Ramos (cell line): ENCODE measurements around the gene SOAT2.

Source experiments
- in situ Hi-C: fragments of 300-500 bp; cut with MboI; formaldehyde crosslinking; loops from one replicate; pipeline ENCODE4 v1.14.3; 2022; ENCODE audit warnings: low sequenced_read_pairs; ENCODE audit not compliant: unreplicated experiment

SOAT2 gene

GRCh38 chr12:53064613-53065436 is 38.5 kb upstream of the SOAT2 start:
- in situ Hi-C loops, result loop anchor here (5.0 kb wide), 1 partner anchor 37 kb away; the partner anchor contains the start of gene SOAT2

DNA sequence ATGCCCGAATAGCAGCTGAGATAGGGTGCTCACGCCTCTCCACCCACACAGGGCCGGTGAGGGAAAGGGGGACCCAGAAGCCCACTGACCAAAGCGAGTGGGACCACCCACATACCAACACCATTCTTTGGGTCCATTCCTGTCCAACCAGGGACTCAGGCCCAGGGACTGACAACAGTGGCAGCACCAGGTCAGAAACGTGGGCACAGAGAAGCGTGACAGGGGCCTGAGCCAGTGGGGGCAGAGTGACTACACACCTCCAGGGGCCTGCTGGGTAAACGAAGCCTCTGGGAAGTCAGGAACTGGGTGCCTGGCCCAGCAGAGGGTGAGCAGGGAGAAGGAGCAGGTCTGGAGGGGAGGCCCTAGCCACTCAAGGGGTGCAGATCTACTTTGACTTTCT is 37.8 kb upstream of the SOAT2 start:
- in situ Hi-C loops, result loop anchor here (5.0 kb wide), 1 partner anchor 37 kb away; the partner anchor contains the start of gene SOAT2

- in situ Hi-C loops, result loop anchor here (5.0 kb wide), 1 partner anchor 36 kb away; the partner anchor contains the start of gene SOAT2
These were observed 37.0 kb upstream of the SOAT2 start for GRCh38 chr12:53065975-53066931.

- in situ Hi-C loops, result loop anchor here (5.0 kb wide), 1 partner anchor 35 kb away; the partner anchor contains the start of gene SOAT2
These were observed 36.0 kb upstream of the SOAT2 start for GRCh38 chr12:53067074-53067992.

DNA sequence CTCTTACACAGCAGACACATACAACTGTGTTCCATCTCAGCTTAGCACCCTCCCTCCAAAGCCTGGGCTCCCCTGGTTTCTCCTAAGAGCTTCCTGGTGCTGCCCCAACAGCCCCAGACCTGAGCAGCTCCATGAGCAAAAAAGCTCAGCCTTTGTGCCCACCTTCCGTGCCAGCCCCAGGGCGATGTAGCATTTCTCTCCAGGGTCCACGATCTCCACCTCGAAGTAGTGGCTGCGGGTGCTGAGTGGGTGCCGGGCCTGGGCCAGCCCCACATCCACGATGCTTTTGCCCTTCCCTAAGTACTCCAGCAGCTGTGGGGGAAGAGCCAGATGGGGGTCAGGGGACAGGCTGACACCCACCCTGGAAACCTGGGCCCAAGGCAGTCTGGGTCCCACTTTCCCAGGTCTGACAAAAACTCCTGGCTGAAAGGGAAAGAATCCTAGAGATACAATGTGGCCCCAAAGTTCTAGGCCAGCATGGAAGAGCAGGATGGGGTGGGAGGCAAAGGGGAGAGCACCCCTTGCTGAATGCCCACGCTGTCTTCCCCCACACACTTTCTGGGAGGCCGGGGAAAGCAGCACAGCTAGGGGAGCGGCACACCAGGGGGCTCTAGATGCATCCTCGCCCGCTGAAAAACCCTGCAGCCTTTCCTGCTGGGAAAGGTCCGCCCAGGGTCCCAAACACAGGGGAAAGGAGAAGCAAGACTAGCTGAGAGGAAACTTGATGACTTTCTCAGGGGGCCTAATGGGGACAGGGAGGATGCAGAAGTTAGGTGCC is 35.1 kb upstream of the SOAT2 start:
- in situ Hi-C loops, result loop anchor here (5.0 kb wide), 1 partner anchor 34 kb away; the partner anchor contains the start of gene SOAT2

DNA sequence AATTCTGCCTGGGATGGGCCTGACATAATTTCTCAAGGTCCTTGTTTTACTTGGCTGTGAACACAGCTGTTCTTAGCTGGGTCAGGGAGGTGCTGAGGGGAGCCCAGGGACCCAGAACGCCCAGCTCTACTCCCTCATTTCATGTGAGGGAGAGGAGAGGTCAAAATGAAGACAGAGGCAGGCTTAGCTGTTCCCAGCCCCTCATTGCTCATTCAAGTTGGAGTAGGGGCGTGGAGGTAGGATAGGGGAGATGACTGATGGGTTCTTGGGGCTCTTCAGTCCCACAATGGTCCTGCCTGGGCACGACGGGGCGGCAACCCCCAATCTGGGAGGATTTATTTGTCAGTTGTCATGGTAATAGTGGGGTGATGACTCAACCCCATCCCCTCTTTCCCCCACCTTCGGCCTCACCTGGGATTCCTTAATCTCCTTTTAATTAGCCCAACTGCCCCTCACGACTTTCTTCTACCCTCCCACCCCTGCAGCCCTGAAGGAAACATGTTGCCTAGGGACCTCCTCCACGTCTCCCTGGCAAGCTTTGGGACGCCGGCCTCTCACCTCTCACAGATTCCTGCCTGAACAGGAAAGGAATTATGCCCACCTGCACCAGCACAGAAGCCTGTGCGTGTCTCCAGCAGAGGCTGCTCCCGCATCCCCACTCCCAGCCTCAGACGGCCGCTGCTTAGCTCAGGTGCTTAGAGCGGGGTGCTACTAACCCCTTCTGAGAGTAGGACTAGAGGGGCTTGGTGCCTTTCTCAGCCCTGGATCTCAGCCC is 34.3 kb upstream of the SOAT2 start:
- in situ Hi-C loops, result loop anchor here (5.0 kb wide), 1 partner anchor 33 kb away; the partner anchor contains the start of gene SOAT2

DNA sequence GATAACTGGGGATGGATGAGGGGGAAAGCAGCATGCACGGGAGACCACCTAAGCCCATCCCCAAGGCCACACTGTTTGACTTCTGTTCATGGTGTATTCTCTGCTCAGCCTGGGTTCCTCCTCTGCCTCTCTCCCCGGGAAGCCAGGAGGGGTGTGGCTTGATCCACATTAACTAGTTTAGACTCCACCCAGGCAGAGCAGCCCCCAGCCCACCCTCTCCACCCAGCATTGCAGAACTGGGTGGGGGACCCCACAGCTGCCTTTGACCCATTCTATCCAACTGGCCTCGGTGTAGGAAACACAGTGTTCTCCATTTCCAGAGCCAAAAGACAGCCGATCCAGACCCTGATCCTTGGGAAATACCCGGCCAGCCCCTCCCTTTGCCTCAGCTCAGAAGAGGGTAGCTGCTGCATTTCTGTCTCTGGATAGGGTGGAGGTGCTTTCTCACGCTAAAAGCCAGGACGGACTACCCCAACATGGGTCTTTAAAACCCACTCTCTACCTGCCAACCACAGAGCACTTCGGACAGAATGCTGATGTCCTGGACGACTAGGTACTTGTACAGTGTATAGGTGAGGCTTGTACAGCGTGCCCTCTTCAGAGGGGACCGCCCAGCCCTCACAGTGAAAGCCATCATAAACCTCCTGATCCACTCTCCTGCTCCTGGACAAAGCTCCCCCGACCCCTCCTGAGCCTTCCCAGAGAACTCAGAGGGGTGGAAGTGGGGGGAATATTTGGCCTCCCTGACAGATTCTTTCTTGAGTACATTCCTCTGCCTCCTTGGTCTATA is 33.5 kb upstream of the SOAT2 start:
- in situ Hi-C loops, result loop anchor here (5.0 kb wide), 1 partner anchor 32 kb away; the partner anchor contains the start of gene SOAT2

DNA sequence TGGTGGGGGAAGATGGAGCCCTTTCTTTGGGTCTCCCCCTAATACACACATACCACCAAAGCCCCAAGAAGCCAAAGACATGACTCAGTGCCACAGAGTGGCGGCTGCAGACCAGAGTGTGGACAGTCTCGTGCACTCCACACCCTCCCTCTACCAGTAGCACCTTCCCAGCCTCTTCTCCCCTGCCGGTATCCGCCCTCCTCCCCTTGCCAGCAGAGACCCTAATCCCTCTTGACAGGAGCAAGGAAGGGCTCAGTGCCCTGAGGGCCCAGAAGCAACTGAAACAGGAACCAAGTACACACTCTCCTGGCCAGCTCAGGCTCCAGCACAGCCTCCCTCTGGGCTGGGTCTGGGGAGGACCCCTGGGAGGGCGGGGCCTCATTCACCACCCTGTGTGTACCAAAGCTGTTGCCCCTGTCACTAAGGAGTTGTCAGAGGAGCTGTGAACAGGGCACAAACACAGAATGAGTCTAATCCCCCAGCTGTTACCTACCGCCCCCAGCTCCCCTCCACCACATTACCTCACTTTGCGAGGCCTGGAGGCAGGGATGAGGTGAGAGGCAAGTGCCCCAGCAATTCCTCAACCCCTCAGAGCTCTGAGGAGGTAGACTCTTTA is 32.3 kb upstream of the SOAT2 start:
- in situ Hi-C loops, result no loop called here

GRCh38 chr12:53071591-53072551 is 31.4 kb upstream of the SOAT2 start:
- in situ Hi-C loops, result no loop called here

- in situ Hi-C loops, result no loop called here
These were observed 29.4 kb upstream of the SOAT2 start for GRCh38 chr12:53073881-53074280.

DNA sequence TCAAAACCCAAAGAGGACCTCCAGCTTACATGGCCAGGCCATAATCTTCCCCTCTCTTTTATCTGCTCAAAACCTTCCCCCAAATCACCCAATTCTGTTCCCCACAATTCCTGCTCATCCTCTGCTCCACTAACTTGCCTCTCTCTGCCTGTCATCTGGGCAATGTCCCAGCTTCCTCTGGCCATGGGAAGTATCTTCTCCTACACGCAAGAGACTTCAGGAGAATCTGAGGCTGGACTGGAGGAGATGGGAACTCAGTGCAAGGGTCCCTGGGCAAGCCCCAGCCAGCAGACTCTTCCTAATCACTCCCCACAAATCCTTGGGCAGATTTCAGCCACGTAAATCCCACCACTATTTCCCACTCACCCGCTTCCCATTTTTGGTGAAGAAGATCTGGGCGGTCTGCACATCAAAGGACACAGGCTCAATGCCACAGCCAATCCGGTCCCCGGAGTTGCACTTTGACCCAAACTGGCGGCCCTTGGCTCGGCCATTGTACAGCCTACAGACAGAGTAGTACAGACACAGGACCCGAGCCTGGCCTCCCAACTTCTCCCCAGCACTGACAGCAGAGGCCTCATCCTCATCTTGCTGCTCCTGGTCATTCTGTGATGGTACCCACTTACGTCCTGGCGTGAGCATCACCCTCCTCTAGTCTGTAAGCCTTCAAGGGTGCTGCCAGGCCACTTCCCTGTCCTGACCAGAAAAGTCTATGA is 28.8 kb upstream of the SOAT2 start:
- in situ Hi-C loops, result no loop called here

- in situ Hi-C loops, result no loop called here
These were observed 28.3 kb upstream of the SOAT2 start for GRCh38 chr12:53074999-53075370.

DNA sequence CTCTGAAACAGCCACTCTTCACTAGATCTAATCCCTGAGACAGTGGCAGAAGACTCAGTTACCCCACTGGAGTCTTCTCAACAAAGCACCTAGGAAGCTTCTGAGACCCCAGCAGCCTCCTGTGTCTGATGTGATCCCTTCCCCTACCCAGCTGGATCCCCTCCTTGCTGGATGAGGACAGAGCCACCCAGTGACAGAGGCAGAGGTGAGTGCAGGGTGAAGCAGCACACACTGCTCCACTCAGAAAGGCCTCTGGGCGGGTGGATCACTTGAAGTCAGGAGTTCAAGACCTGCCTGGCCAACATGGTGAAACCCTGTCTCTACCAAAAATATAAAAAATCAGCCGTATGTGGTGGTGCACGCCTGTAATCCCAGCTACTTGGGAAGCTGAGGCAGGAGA is 26.8 kb upstream of the SOAT2 start:
- in situ Hi-C loops, result no loop called here

DNA sequence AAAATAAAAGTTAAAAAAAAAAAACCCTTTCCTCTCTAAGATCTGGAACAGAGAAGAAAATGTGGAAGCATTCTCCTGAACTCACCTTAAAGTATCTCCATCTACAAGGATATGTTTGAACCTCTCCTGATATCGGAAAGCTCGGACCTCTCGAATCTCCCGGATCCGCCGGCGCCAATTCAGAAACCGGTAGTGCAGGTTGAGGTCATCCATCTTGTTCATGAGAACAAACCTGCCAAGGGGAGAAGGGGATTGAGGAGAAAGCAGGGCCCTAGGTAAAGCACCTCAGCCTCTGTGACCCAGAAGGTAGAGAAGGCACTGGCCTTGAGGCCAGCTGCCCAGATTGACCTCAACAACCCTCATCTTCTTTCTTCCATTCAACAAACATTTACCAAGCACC is 26.3 kb upstream of the SOAT2 start:
- in situ Hi-C loops, result no loop called here
